ENCODE data around the gene TMC7.

GRCh38 chr16:19071811-19072777 lies 88.4 kb downstream of the TMC7 start:
- TF ChIP-seq CTCF (IDR thresholded peaks at IDR 0.05) (peak; percentile 26 to 54 (median 43)), POLR2A (IDR thresholded peaks at IDR 0.05) (no peak)
